CD4-positive, alpha-beta T cell treated with Interferon gamma for 1 hour (primary cell): ENCODE results near the gene IGSF21.

Experiments
- DNase-seq: peaks from one replicate; pipeline ENCODE4 v3.0.0-alpha.2; 2020

Gene IGSF21

GRCh38 chr1:18373882-18374493 is 266.4 kb downstream of the IGSF21 start:
- no peak for DNase-seq

DNA sequence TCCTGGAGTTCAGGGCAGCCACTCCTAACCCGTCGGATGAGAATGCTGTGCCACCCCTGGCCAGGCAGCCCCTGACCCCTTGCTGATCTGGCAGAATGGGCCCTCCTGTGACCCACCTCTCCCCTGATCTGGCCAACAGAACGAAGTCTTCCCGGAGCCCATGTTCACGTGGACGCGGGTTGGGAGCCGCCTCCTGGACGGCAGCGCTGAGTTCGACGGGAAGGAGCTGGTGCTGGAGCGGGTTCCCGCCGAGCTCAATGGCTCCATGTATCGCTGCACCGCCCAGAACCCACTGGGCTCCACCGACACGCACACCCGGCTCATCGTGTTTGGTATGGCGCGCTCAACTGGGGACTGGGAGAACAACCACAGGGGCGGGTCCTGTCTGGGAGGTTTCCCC is 269.1 kb downstream of the IGSF21 start:
- DNase-seq: no peak

- no peak for DNase-seq
Observed at GRCh38 chr1:18380288-18380687, 272.7 kb downstream of the IGSF21 start.

GRCh38 chr1:18384059-18384458 is 276.5 kb downstream of the IGSF21 start:
- no peak for DNase-seq

GRCh38 chr1:18384471-18384870 is 276.9 kb downstream of the IGSF21 start:
- DNase-seq: no peak

DNA sequence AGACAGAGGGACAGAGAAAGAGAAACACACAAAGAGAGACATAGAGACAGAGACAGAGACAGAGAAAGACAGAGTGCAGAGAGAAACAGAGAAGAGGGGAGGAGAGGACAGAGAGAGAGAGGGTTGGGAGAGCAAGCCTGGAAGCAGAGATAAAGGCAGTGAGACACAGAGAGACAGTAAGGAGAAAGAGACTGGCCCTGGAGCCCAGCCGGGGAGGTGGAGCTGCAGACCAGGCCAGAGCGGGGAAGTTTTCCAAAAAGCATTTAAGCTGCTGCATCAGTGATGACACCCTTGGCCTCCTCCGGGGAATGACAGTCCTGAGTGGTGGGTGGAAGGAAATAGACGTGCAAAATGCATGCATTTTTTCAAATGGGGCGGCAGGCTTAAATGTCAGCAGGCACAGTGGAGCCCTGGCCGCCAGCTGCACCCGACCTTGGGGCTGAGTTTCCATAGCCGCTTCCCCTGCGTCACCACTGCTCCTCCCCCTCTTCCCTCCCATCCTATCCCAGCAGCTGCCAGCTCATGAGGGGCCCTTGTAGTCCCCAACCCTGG is 277.7 kb downstream of the IGSF21 start:
- DNase-seq: no peak

DNA sequence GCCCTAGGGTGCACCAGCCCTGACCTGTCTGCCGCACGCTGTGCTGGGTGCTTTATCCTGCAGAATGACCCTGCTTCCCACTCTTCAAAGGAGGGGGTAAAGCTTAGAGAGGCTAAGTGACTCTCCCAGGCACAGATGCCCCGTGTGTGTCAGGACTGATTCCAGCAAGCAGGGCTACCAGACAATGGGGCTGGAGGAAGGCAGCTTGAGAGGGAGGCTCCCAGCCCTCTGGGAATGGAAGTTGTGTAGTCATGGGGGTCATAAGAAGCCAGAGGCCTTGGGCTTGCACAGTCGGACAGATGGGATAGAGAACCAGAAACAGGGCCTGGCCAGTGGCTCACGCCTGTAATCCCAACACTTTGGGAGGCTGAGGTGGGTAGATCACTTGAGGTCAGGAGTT is 279.0 kb downstream of the IGSF21 start:
- no peak for DNase-seq

GRCh38 chr1:18387307-18387706 is 279.7 kb downstream of the IGSF21 start:
- no peak for DNase-seq

DNA sequence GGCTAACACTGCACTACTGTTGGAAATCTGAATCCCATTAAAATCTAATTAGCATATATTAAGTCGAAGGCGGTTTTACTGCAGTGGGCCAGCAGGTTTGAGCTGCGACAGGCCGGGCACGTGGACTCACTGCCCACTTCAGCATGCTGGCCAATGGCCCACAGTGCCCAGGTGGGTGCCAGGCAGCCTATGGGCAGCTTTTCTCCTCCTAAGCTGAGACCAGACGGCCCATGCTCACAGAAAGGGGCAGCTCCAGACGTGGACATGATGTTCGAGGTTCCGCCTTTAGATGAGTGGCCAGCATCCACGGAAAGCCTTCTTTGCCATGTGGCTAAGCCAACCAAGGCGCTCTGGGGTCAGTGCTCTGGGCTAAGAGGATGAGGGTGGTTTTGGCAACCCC is 283.4 kb downstream of the IGSF21 start:
- DNase-seq: no peak

GRCh38 chr1:18394563-18395156 is 287.1 kb downstream of the IGSF21 start:
- no peak for DNase-seq

DNA sequence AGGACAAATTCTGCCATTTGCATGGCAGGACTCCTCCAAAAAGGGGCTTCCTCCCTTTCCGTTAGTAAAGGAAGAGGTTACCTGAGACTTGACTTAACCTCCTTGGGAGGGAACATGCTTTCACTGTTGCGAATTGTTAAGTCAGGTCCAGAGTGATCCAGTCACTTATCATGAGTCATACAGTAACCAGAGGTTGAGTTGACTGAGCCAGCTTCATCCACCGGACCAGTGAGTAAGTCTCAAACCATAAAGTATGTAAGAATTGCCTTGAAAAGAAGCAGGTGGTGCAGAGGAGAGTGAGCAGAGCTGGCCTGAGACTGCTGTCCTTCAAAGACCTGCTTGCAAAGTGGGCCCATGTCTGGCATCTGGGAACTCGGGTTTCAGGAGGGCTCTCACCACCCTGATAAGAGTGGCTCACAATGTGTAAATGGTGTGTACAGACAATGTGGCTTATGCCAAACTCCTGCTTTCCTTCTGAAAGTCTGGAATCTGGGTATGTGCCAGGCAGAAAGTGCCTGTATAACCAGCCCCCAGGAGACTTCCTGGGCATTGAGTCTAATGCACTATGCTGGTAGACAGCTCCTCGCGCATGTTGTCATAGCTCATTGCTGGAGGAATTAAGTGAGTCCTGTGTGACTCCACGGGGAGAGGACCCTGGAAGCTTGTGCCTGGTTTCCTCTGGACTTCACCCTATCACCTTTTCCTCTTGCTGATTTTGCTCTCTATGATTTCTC is 288.8 kb downstream of the IGSF21 start:
- no peak for DNase-seq

DNA sequence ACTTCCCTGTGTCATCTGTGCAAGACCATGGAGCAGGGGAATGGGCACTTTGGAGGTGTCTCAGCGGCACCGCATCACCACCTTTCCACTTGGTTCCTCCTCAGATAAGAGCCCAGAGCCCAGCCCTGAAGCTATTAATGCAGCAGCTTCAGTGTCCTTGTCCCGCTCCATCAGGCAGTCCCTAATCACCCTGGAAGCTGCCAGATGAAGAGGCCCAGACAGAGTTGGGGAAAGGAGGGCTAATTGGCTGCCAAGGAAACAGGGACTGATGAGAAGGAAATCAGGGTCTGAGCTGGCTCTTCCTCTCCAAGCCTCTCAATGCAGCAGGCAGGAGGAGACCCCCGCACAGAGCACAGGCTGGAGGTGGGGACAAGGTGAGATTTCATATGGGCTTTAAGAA is 290.0 kb downstream of the IGSF21 start:
- DNase-seq: no peak

DNA sequence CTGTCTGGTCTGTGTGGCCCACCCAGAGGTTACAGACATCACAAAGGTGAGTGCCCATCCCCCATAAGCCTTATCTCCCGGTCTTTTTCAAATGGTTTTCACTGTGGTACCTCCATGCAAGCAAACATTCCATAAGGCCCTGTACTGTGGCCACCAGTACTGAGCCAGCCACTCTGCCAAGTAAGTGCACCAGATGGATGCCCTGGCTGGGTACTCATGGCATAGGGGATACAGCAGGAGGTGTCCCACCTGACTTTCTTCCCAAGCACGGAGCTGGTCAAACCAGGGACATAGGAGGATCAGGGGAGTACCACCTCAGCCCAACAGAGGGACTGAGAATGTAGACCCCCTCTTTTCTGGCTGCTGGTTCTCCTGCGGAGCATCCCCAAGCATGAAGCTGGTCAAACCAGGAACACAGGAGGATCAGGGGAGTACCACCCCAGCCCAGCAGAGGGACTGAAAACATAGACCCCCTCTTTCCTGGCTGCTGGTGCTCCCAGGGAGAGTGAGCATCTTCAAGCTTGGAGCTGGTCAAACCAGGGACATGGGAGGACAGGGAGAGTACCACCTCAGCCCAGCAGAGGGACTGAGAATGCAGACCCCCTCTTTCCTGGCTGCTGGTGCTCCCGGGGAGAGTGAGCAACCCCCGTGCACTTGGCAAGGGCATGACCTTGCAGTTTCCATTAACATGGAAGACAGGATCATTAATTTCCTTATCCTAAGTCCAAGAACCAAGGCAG is 291.4 kb downstream of the IGSF21 start:
- no peak for DNase-seq

GRCh38 chr1:18400347-18401102 is 292.9 kb downstream of the IGSF21 start:
- no peak for DNase-seq

DNA sequence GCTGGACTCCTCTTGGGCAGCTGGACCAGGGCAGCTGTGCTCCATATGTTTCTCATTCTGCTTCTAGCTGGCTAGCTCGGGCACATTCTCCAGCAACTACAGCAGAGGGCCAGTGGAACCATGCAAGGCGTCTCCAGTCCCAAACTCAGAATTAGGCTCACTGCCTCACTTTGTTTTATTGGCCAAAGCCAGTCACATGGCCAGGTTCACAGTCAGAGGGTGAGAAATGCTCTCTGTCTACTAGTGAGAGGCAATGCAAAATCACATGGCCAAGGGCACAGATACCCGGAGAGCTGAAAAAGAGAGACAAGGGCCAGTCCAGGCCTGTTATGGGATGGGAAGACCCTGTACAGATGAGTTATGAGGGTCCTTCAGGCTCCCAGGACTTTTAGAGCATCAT is 294.3 kb downstream of the IGSF21 start:
- no peak for DNase-seq

- no peak for DNase-seq
Observed at GRCh38 chr1:18404460-18404859, 296.9 kb downstream of the IGSF21 start.

GRCh38 chr1:18407166-18408045 is 299.8 kb downstream of the IGSF21 start:
- DNase-seq: no peak

GRCh38 chr1:18408656-18409370 is 301.2 kb downstream of the IGSF21 start:
- DNase-seq: no peak

GRCh38 chr1:18409609-18410237 is 302.1 kb downstream of the IGSF21 start:
- no peak for DNase-seq

GRCh38 chr1:18410407-18410806 is 302.8 kb downstream of the IGSF21 start:
- DNase-seq: no peak
